WTC11 (cell line): Measurements from ENCODE around the gene TBC1D24. TPM values are rescaled to one million over a fixed set of nuclear protein-coding genes. Genes with fewer than 3 reads are reported as not detected.

Experiments
- ATAC-seq: fragments of 200-7000 bp; cut with Tn5 transposase; 2 replicates; pipeline ENCODE4 v1.10.0; 2021; ENCODE audit warnings: mild to moderate bottlenecking, moderate library complexity
- CTCF ChIA-PET: fragments of 300-600 bp; sonication (Branson Sonifier 250); formaldehyde crosslinking; loops from one replicate; lab custom pipeline; 2021; ENCODE audit warnings: antibody characterized with exemption; lab: Charles Lee
- POLR2A ChIA-PET: fragments of 350-600 bp; sonication (Branson Sonifier 250); formaldehyde crosslinking; loops from one replicate; lab custom pipeline; 2021; ENCODE audit warnings: antibody characterized with exemption; lab: Charles Lee
- DNase-seq: peaks from one replicate; pipeline ENCODE4 v3.0.0; 2021; ENCODE audit warnings: low spot score
- H3K27ac Mint-ChIP-seq: 2 replicates; pipeline ENCODE4 v1.8.0; 2021; ENCODE audit warnings: mixed read lengths
- H3K27me3 Mint-ChIP-seq: 2 replicates; pipeline ENCODE4 v1.8.0; 2021; ENCODE audit warnings: low read depth, mild to moderate bottlenecking, moderate library complexity, mixed read lengths
- H3K36me3 Mint-ChIP-seq: 2 replicates; pipeline ENCODE4 v1.8.0; 2021; ENCODE audit warnings: mixed read lengths
- H3K4me1 Mint-ChIP-seq: 2 replicates; pipeline ENCODE4 v1.8.0; 2022; ENCODE audit warnings: mixed read lengths
- H3K4me3 Mint-ChIP-seq: 2 replicates; pipeline ENCODE4 v1.8.0; 2021; ENCODE audit warnings: mild to moderate bottlenecking, moderate library complexity, mixed read lengths
- H3K9me3 Mint-ChIP-seq: 2 replicates; pipeline ENCODE4 v1.8.0; 2021; ENCODE audit warnings: mixed read lengths
- EMX1 ChIP-seq: fragments of 250-450 bp; sonication (Bioruptor Pico); IDR thresholded peaks from 2 replicates; pipeline ENCODE4 v1.8.0; 2021; ENCODE audit warnings: mild to moderate bottlenecking
- FOXJ3 ChIP-seq: sonication (generic); formaldehyde crosslinking; IDR thresholded peaks from 2 replicates; pipeline ENCODE4 v1.9.0; 2021; ENCODE audit warnings: missing genetic modification reagents, mild to moderate bottlenecking, borderline replicate concordance
- IRF2 ChIP-seq: sonication (generic); formaldehyde crosslinking; IDR thresholded peaks from 2 replicates; pipeline ENCODE4 v1.8.0; 2022; ENCODE audit warnings: low read depth, missing genetic modification reagents, borderline replicate concordance
- JUN ChIP-seq: sonication (generic); formaldehyde crosslinking; IDR thresholded peaks from 2 replicates; pipeline ENCODE4 v1.8.0; 2023; ENCODE audit warnings: mild to moderate bottlenecking, missing genetic modification reagents
- MXD4 ChIP-seq: fragments of 250-450 bp; sonication (Bioruptor Pico); IDR thresholded peaks from 2 replicates; pipeline ENCODE4 v1.8.0; 2021; ENCODE audit warnings: mild to moderate bottlenecking, moderate library complexity, borderline replicate concordance
- NFE2L1 ChIP-seq: sonication (generic); formaldehyde crosslinking; IDR thresholded peaks from 2 replicates; pipeline ENCODE4 v1.8.1; 2023; ENCODE audit warnings: missing genetic modification reagents
- NR2C2 ChIP-seq: sonication (generic); formaldehyde crosslinking; IDR thresholded peaks from 2 replicates; pipeline ENCODE4 v1.8.0; 2022; ENCODE audit warnings: mild to moderate bottlenecking, missing genetic modification reagents
- PRRX2 ChIP-seq: fragments of 250-450 bp; sonication (Bioruptor Pico); IDR thresholded peaks from 2 replicates; pipeline ENCODE4 v1.8.0; 2021; ENCODE audit warnings: mild to moderate bottlenecking
- SMAD3 ChIP-seq: sonication (generic); formaldehyde crosslinking; IDR thresholded peaks from 2 replicates; pipeline ENCODE4 v1.8.0; 2022; ENCODE audit warnings: missing genetic modification reagents, mild to moderate bottlenecking, borderline replicate concordance
- SP1 ChIP-seq: sonication (generic); formaldehyde crosslinking; conservative IDR thresholded peaks from 2 replicates; pipeline ENCODE4 v1.8.1; 2022; ENCODE audit warnings: missing genetic modification reagents
- ZNF263 ChIP-seq: sonication (generic); formaldehyde crosslinking; IDR thresholded peaks from 2 replicates; pipeline ENCODE4 v1.8.1; 2022; ENCODE audit warnings: low read depth, mild to moderate bottlenecking, moderate library complexity, missing genetic modification reagents
- ZNF317 ChIP-seq: sonication (generic); formaldehyde crosslinking; IDR thresholded peaks from 2 replicates; pipeline ENCODE4 v1.8.1; 2023; ENCODE audit warnings: low read depth, mild to moderate bottlenecking, moderate library complexity, missing genetic modification reagents, borderline replicate concordance
- total RNA-seq: library from RNA; stranded (reverse); gene quantifications from 3 replicates; pipeline ENCODE4 v1.2.3, GENCODE V29; 2021
- TF ChIP-seq, protein P1 (sequence below): sonication (generic); formaldehyde crosslinking; IDR thresholded peaks from 2 replicates; pipeline ENCODE4 v1.8.1; 2023; ENCODE audit warnings: mild to moderate bottlenecking, moderate library complexity, missing genetic modification reagents
- TF ChIP-seq, protein P2 (sequence below): sonication (generic); formaldehyde crosslinking; IDR thresholded peaks from 2 replicates; pipeline ENCODE4 v1.8.1; 2023; ENCODE audit warnings: mild to moderate bottlenecking, missing genetic modification reagents
- TF ChIP-seq, protein P3 (sequence below): sonication (generic); formaldehyde crosslinking; IDR thresholded peaks from 2 replicates; pipeline ENCODE4 v1.8.1; 2022; ENCODE audit warnings: mild to moderate bottlenecking, moderate library complexity, missing genetic modification reagents
- TF ChIP-seq, protein P4 (sequence below): sonication (generic); formaldehyde crosslinking; IDR thresholded peaks from 2 replicates; pipeline ENCODE4 v1.8.1; 2023; ENCODE audit warnings: mild to moderate bottlenecking, missing genetic modification reagents, moderate library complexity
- TF ChIP-seq, protein P5 (sequence below): sonication (generic); formaldehyde crosslinking; IDR thresholded peaks from 2 replicates; pipeline ENCODE4 v1.8.0; 2023; ENCODE audit warnings: missing genetic modification reagents, mild to moderate bottlenecking, borderline replicate concordance
- TF ChIP-seq, protein P6 (sequence below): sonication (generic); formaldehyde crosslinking; IDR thresholded peaks from 2 replicates; pipeline ENCODE4 v1.8.1; 2022; ENCODE audit warnings: missing genetic modification reagents, borderline replicate concordance
- TF ChIP-seq, protein P7 (sequence below): sonication (generic); formaldehyde crosslinking; IDR thresholded peaks from 2 replicates; pipeline ENCODE4 v1.8.1; 2022; ENCODE audit warnings: low read depth, missing genetic modification reagents, borderline replicate concordance

TBC1D24 gene
- total RNA-seq, 1 experiment from 2014 or later: 21.0 TPM

DNA sequence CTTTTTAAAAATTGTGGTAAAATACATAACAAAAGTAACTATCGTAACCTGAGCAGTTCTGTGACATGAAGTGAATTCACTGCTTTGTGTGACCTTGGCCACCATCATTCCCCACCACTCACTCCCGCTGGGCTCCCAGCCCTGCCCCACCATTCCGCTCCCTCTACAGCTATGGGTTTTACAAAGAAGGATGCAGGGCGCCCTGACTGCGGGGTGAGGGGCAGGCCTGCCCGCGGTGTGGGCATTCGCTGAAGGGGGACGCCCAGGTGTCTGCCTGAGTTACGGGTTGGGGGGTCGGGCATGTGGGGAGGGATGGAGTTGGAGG is 56.4 kb downstream of the TBC1D24 start, which contains the start of gene CEMP1 (continued):
- TF ChIP-seq, protein P1, sequence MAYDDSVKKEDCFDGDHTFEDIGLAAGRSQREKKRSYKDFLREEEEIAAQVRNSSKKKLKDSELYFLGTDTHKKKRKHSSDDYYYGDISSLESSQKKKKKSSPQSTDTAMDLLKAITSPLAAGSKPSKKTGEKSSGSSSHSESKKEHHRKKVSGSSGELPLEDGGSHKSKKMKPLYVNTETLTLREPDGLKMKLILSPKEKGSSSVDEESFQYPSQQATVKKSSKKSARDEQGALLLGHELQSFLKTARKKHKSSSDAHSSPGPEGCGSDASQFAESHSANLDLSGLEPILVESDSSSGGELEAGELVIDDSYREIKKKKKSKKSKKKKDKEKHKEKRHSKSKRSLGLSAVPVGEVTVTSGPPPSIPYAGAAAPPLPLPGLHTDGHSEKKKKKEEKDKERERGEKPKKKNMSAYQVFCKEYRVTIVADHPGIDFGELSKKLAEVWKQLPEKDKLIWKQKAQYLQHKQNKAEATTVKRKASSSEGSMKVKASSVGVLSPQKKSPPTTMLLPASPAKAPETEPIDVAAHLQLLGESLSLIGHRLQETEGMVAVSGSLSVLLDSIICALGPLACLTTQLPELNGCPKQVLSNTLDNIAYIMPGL: no peak
- TF ChIP-seq, protein P2, sequence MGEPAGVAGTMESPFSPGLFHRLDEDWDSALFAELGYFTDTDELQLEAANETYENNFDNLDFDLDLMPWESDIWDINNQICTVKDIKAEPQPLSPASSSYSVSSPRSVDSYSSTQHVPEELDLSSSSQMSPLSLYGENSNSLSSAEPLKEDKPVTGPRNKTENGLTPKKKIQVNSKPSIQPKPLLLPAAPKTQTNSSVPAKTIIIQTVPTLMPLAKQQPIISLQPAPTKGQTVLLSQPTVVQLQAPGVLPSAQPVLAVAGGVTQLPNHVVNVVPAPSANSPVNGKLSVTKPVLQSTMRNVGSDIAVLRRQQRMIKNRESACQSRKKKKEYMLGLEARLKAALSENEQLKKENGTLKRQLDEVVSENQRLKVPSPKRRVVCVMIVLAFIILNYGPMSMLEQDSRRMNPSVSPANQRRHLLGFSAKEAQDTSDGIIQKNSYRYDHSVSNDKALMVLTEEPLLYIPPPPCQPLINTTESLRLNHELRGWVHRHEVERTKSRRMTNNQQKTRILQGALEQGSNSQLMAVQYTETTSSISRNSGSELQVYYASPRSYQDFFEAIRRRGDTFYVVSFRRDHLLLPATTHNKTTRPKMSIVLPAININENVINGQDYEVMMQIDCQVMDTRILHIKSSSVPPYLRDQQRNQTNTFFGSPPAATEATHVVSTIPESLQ: no peak
- no peak for TF ChIP-seq NFE2L1 (CRISPR knock-in tag)
- TF ChIP-seq, protein P3, sequence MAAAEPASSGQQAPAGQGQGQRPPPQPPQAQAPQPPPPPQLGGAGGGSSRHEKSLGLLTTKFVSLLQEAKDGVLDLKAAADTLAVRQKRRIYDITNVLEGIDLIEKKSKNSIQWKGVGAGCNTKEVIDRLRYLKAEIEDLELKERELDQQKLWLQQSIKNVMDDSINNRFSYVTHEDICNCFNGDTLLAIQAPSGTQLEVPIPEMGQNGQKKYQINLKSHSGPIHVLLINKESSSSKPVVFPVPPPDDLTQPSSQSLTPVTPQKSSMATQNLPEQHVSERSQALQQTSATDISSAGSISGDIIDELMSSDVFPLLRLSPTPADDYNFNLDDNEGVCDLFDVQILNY (CRISPR knock-in tag): no peak
- no peak for TF ChIP-seq MXD4 (CRISPR knock-in tag)
- TF ChIP-seq, all 79 proteins: peak for 0

DNA sequence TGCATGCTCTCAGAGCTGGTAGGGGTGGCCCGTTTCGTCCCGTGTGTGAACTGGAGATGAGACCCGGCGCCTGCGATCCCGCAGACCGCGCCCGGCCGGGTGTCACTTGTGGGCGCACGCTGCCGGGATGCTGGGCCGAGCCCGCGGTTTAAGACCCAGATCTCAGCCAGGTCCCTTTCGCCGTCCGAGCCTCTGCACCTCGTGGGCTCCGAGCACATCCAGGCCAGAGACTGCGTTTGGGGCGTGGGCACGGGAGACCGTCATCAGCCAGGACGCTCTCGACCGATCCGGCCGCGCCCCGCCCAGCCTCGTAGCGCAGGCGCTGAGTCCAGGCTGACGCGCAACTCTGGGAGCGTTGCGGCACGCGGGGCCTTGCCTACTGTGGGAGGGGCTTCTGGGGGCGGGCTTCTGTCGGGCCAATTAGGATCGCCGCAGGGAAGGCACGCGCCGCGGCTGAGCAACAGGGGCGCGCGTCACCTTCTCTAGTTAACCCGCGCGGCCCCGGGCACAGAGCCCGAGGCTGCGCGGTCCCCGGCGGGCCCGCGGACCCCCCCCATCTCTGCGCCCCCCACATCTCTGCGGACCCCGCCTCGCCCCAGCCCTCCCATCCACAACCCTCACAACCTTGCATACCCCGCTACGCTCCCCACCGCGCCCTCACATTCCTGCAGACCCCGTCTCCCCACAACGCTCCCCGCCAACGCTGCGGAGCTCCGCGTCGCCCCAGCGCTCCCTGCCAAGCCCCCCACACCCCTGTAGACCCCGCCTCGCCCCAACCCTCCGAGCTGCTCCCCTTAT is 57.0 kb downstream of the TBC1D24 start:
- ATAC-seq: peak; percentile 88
- peak overlapping the region; percentile 94 for H3K4me3 Mint-ChIP-seq
- H3K36me3 Mint-ChIP-seq: no peaks in the 10 kb centered on the region
- 0 out of 2 replicates have a peak, but pooled peaks cover 5% of the 10 kb centered on the region for H3K4me1 Mint-ChIP-seq
- H3K27ac Mint-ChIP-seq: peak overlapping the region; percentile 98
- no peaks in the 10 kb centered on the region for H3K9me3 Mint-ChIP-seq
- CTCF ChIA-PET: interaction anchor here (0.5 to 2.0 kb wide), 15 partner anchors 8 to 528 kb away, joined by 3 to 13 read pairs (median 4); partner anchors contain the start of genes ABCA3, AMDHD2, ECI1 and NTN3
- POLR2A ChIA-PET: interaction anchor here (0.9 to 2.4 kb wide), 6 partner anchors 12 to 72 kb away, joined by 3 to 17 read pairs (median 6); partner anchors contain the start of genes AMDHD2 and ATP6V0C
- peaks cover 8% of the 10 kb centered on the region; the same call in 1 of the 2 replicates for H3K27me3 Mint-ChIP-seq
- peak; percentile 98 for DNase-seq
- TF ChIP-seq ZNF263: 0 out of 2 replicates have a peak, but pooled peaks have one; percentile 27
- TF ChIP-seq SMAD3 (CRISPR knock-in tag): peak; percentile 64; the same call in 1 of the 2 replicates
- TF ChIP-seq EMX1 (CRISPR knock-in tag): no peak
- TF ChIP-seq NR2C2 (CRISPR knock-in tag): no peak
- TF ChIP-seq, protein P4, sequence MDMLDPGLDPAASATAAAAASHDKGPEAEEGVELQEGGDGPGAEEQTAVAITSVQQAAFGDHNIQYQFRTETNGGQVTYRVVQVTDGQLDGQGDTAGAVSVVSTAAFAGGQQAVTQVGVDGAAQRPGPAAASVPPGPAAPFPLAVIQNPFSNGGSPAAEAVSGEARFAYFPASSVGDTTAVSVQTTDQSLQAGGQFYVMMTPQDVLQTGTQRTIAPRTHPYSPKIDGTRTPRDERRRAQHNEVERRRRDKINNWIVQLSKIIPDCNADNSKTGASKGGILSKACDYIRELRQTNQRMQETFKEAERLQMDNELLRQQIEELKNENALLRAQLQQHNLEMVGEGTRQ (CRISPR knock-in tag): peak; percentile 81
- TF ChIP-seq SP1: peak; percentile 92
- TF ChIP-seq, protein P5, sequence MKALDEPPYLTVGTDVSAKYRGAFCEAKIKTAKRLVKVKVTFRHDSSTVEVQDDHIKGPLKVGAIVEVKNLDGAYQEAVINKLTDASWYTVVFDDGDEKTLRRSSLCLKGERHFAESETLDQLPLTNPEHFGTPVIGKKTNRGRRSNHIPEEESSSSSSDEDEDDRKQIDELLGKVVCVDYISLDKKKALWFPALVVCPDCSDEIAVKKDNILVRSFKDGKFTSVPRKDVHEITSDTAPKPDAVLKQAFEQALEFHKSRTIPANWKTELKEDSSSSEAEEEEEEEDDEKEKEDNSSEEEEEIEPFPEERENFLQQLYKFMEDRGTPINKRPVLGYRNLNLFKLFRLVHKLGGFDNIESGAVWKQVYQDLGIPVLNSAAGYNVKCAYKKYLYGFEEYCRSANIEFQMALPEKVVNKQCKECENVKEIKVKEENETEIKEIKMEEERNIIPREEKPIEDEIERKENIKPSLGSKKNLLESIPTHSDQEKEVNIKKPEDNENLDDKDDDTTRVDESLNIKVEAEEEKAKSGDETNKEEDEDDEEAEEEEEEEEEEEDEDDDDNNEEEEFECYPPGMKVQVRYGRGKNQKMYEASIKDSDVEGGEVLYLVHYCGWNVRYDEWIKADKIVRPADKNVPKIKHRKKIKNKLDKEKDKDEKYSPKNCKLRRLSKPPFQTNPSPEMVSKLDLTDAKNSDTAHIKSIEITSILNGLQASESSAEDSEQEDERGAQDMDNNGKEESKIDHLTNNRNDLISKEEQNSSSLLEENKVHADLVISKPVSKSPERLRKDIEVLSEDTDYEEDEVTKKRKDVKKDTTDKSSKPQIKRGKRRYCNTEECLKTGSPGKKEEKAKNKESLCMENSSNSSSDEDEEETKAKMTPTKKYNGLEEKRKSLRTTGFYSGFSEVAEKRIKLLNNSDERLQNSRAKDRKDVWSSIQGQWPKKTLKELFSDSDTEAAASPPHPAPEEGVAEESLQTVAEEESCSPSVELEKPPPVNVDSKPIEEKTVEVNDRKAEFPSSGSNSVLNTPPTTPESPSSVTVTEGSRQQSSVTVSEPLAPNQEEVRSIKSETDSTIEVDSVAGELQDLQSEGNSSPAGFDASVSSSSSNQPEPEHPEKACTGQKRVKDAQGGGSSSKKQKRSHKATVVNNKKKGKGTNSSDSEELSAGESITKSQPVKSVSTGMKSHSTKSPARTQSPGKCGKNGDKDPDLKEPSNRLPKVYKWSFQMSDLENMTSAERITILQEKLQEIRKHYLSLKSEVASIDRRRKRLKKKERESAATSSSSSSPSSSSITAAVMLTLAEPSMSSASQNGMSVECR (CRISPR knock-in tag): peak; percentile 75; the same call in 1 of the 2 replicates
- no peak for TF ChIP-seq ZNF317 (CRISPR knock-in tag)
- peak; percentile 64; the same call in 1 of the 2 replicates for TF ChIP-seq PRRX2 (CRISPR knock-in tag)
- TF ChIP-seq, protein P6, sequence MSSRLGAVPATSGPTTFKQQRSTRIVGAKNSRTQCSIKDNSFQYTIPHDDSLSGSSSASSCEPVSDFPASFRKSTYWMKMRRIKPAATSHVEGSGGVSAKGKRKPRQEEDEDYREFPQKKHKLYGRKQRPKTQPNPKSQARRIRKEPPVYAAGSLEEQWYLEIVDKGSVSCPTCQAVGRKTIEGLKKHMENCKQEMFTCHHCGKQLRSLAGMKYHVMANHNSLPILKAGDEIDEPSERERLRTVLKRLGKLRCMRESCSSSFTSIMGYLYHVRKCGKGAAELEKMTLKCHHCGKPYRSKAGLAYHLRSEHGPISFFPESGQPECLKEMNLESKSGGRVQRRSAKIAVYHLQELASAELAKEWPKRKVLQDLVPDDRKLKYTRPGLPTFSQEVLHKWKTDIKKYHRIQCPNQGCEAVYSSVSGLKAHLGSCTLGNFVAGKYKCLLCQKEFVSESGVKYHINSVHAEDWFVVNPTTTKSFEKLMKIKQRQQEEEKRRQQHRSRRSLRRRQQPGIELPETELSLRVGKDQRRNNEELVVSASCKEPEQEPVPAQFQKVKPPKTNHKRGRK: no peak
- no peak for TF ChIP-seq FOXJ3 (CRISPR knock-in tag)
- no peak for TF ChIP-seq IRF2 (CRISPR knock-in tag)
- TF ChIP-seq JUN: 0 out of 2 replicates have a peak, but pooled peaks have one; percentile 46
- TF ChIP-seq, protein P7, sequence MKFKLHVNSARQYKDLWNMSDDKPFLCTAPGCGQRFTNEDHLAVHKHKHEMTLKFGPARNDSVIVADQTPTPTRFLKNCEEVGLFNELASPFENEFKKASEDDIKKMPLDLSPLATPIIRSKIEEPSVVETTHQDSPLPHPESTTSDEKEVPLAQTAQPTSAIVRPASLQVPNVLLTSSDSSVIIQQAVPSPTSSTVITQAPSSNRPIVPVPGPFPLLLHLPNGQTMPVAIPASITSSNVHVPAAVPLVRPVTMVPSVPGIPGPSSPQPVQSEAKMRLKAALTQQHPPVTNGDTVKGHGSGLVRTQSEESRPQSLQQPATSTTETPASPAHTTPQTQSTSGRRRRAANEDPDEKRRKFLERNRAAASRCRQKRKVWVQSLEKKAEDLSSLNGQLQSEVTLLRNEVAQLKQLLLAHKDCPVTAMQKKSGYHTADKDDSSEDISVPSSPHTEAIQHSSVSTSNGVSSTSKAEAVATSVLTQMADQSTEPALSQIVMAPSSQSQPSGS (CRISPR knock-in tag): no peak
